ENCODE measurements around the gene SNX9.

Gene SNX9

DNA sequence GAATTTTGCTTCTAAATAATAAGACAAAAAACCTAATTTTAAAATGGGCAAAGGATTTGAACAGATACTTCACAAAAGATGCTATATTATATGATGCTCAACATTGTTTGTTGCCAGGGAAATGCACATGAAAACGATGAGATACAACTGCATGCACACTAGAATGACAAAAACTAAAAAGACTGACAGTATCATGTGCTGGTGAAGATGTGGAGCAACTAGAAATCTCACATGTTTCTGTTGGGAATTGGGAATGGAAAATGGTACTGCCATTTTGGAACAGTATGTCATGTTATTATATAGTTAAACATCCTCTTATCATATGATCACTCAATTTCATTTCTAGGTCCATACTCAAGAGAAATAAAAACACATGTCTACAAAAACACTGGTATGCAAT, 13.4 kb upstream of the SNX9 start:
- H3K4me1 ChIP-seq (ENCODE audit: control insufficient read depth, insufficient read depth, low read length): no peaks in the 10 kb centered on the region
- H3K4me3 ChIP-seq (ENCODE audit: low read depth, low read length): no peak overlapping the region
- H3K27ac ChIP-seq (ENCODE audit: extremely low read depth, low read depth, low read length): no peak overlapping the region
- H3K9me3 ChIP-seq (ENCODE audit: control insufficient read depth, insufficient read depth, low read depth, low read length): no peaks in the 10 kb centered on the region
- TF ChIP-seq ZBTB26 (tag by site-specific recombination; optimal IDR thresholded peaks at IDR 0.05) (no peak), ZBTB17 (tag by site-specific recombination; IDR thresholded peaks at IDR 0.05) (no peak), BCL11B (tag by site-specific recombination; IDR thresholded peaks at IDR 0.05; ENCODE audit: low read depth) (no peak), ZNF549 (tag by site-specific recombination; IDR thresholded peaks at IDR 0.05) (no peak), IKZF3 (tag by site-specific recombination; IDR thresholded peaks at IDR 0.05) (no peak), HOXC10 (CRISPR knock-in tag; IDR thresholded peaks at IDR 0.05) (no peak), ZNF621 (tag by site-specific recombination; IDR thresholded peaks at IDR 0.05) (no peak)
- TF ChIP-seq, protein P1, sequence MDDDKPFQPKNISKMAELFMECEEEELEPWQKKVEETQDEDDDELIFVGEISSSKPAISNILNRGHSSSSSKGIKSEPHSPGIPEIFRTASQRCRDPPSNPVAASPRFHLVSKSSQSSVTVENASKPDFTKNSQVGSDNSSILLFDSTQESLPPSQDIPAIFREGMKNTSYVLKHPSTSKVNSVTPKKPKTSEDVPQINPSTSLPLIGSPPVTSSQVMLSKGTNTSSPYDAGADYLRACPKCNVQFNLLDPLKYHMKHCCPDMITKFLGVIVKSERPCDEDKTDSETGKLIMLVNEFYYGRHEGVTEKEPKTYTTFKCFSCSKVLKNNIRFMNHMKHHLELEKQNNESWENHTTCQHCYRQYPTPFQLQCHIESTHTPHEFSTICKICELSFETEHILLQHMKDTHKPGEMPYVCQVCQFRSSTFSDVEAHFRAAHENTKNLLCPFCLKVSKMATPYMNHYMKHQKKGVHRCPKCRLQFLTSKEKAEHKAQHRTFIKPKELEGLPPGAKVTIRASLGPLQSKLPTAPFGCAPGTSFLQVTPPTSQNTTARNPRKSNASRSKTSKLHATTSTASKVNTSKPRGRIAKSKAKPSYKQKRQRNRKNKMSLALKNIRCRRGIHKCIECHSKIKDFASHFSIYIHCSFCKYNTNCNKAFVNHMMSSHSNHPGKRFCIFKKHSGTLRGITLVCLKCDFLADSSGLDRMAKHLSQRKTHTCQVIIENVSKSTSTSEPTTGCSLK (tag by site-specific recombination; IDR thresholded peaks at IDR 0.05): no peak
- ChIA-PET CTCF (no interaction called here), POLR2A (no interaction called here)
- H3K36me3 ChIP-seq (ENCODE audit: control insufficient read depth in 2 of 2, insufficient read depth in 1 of 2, low read length in 2 of 2): no peaks in the 10 kb centered on the region

- Histone ChIP-seq H3K36me3 (ENCODE audit: control insufficient read depth in 2 of 2, insufficient read depth in 1 of 2, low read length in 2 of 2) (no peaks in the 10 kb centered on the region), H3K9me3 (ENCODE audit: control insufficient read depth, insufficient read depth, low read depth, low read length) (no peaks in the 10 kb centered on the region), H3K4me3 (ENCODE audit: low read depth, low read length) (no peak overlapping the region), H3K27ac (ENCODE audit: extremely low read depth, low read depth, low read length) (no peak overlapping the region), H3K4me1 (ENCODE audit: control insufficient read depth, insufficient read depth, low read length) (no peaks in the 10 kb centered on the region)
- ChIA-PET POLR2A (no interaction called here), CTCF (no interaction called here)
- TF ChIP-seq ZNF311 (tag by site-specific recombination; IDR thresholded peaks at IDR 0.05; ENCODE audit: borderline replicate concordance) (no peak), ZNF10 (tag by site-specific recombination; IDR thresholded peaks at IDR 0.05) (no peak), ZNF677 (tag by site-specific recombination; IDR thresholded peaks at IDR 0.05) (no peak), ZNF76 (tag by site-specific recombination; IDR thresholded peaks at IDR 0.05; ENCODE audit: borderline replicate concordance, low read depth) (no peak), ELK4 (IDR thresholded peaks at IDR 0.05; ENCODE audit: borderline replicate concordance, low read depth, low read length) (no peak), HOXD13 (CRISPR knock-in tag; IDR thresholded peaks at IDR 0.05; ENCODE audit: borderline replicate concordance) (no peak), ZNF645 (tag by site-specific recombination; IDR thresholded peaks at IDR 0.05) (no peak), ZNF560 (tag by site-specific recombination; IDR thresholded peaks at IDR 0.05; ENCODE audit: borderline replicate concordance) (no peak), ZNF121 (tag by site-specific recombination; IDR thresholded peaks at IDR 0.05) (no peak), ZNF133 (tag by site-specific recombination; IDR thresholded peaks at IDR 0.05) (no peak), GLIS2 (tag by site-specific recombination; IDR thresholded peaks at IDR 0.05) (no peak), PATZ1 (tag by site-specific recombination; IDR thresholded peaks at IDR 0.05) (no peak)
- TF ChIP-seq, protein P2, sequence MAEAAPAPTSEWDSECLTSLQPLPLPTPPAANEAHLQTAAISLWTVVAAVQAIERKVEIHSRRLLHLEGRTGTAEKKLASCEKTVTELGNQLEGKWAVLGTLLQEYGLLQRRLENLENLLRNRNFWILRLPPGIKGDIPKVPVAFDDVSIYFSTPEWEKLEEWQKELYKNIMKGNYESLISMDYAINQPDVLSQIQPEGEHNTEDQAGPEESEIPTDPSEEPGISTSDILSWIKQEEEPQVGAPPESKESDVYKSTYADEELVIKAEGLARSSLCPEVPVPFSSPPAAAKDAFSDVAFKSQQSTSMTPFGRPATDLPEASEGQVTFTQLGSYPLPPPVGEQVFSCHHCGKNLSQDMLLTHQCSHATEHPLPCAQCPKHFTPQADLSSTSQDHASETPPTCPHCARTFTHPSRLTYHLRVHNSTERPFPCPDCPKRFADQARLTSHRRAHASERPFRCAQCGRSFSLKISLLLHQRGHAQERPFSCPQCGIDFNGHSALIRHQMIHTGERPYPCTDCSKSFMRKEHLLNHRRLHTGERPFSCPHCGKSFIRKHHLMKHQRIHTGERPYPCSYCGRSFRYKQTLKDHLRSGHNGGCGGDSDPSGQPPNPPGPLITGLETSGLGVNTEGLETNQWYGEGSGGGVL (tag by site-specific recombination; IDR thresholded peaks at IDR 0.05): no peak
- TF ChIP-seq, protein P3, sequence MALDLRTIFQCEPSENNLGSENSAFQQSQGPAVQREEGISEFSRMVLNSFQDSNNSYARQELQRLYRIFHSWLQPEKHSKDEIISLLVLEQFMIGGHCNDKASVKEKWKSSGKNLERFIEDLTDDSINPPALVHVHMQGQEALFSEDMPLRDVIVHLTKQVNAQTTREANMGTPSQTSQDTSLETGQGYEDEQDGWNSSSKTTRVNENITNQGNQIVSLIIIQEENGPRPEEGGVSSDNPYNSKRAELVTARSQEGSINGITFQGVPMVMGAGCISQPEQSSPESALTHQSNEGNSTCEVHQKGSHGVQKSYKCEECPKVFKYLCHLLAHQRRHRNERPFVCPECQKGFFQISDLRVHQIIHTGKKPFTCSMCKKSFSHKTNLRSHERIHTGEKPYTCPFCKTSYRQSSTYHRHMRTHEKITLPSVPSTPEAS (tag by site-specific recombination; IDR thresholded peaks at IDR 0.05): no peak
- TF ChIP-seq, protein P1 (tag by site-specific recombination; IDR thresholded peaks at IDR 0.05): no peak
These were observed 11.9 kb upstream of the SNX9 start for GRCh38 chr6:157811137-157811475.

Data from HEK293 (cell line).